HG03432 (cell line): ENCODE results near the gene RNASE13.

Experiments used
- ATAC-seq: cut with Tn5 transposase; IDR thresholded peaks from one replicate; pipeline ENCODE4 v1.9.1; 2021; ENCODE audit warnings: mild to moderate bottlenecking, moderate library complexity; ENCODE audit not compliant: unreplicated experiment

The RNASE13 gene

DNA sequence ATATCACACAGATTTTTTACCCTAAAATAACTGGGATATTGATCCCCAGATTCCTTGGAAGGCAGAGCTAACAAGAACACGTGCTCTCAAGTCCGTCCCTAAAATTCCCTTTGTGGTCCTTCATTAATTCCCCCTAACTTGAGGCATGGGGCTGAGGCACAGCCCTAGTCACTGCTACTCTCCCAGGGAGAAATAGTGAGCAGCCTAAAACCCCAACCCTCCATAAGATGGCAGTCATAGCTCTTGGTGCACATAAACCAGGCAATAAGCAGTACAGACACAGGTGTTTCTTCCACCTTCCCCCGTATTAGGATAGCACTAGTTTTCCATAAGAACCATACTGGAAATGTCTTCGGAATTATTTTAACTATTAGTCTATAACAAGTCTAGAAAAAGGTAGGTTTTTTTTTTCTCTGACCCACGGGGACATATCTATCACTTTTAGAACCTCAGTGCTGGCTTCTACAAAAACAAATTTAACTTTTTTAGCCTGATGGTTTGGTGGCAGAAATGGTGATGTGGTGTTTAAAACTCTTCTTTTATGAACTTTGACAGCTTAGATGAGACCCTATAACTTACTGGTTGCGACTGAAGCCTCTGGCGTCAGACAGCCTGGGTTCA, 32.4 kb upstream of the RNASE13 start:
- ATAC-seq = no peak

DNA sequence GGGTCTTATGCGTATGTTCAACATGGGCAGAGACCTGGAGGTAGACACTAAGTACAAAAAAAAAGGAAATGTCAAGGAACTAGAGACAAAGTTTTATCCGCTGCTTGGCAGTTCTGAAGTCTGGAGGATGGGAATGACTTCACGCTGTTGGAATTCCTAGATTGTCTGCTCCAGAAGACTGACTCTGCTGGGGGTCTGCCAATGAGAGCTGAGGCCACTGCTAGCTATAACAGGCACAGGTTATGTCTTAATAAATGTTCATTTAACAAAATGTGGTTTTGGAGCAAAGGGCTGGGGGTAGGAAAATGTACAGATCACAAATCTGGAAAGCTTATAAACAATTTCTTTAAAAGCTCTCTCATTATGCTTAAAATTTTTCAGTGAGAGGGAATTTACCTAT, 28.9 kb upstream of the RNASE13 start:
- ATAC-seq = no peak

DNA sequence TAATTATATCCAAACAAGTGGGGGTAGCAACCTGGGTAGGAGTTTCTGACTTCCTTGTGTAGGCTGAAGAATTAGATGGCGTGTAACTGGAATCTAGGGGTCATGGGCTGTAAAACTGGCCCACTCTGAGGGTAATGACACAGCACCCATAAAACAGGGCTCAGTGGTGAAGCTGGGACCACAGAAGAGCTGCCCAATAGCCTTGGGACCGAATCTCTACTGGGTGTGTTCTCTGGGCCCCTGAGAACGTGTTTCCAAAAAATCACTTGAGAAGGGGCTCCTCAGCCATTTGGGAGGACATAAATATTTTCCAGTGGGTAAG, 26.7 kb upstream of the RNASE13 start:
- ATAC-seq = no peak

DNA sequence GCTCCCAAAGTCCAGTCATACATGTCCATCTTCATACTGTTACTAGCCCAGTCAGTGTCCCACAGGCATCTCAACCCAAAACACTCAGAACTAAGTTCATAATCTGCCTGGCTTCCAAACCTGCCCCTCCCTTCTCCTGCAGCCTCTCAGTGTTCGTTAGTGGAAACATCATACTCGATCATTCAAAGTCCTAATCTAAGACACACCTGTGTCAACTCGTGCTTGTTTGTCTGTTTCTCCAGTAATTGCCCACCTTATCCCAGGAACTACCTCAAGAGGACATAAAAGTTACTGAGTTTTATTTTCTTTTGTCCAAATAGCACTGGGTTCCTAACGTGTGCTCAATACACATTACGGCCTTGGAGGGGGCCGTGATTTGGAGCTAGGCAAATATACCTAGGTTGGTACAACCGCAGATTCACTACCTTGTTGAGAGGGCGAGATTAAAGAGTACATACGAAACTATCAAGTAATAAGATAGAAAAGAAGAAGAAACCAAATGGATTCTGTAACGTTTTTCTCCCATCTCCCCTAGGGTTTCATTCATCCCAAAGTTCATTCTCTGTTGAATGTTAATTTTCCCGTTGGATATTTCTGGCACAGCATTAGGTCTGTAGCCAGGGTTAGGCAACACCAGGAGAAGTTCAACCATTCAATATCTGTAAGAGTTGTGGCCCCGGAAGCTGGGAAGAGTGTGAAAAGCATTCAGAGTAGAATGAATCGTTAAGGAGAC, 26.2 kb upstream of the RNASE13 start:
- no peak for ATAC-seq

DNA sequence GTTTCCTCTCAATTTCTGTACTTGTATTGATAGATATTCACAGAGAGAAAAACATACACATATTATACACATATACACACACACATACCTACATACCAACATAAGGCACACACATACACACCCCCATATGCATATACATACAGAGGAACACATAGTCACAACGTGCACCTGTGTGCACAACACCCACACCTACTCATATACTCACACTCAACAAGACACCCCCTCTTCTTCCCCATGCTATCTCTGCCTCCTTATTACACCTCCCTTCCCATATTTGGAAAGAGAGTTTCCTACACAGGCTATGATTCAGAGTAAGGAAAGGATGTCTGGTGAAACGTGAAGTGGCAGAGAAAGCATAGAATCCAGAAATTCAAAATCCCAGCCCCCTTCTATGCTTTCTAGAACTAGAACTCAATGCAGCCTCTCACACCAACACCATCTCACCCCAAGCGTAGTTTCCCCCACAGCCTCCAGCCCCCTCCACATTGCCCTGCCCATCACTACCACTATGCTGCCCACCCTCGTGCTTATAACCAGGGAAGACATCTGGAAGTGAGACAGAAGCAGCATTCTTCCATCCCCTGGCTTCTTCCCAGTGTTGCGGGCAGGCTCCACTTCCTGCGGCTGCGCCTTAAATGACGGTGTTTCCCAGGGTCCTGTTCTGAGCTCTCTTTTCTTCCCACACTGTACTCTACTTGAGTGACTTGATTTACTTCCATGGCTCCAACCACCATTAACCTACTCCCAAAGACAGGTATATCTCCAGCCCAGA, 25.4 kb upstream of the RNASE13 start:
- no peak for ATAC-seq

- no peak for ATAC-seq
These were observed 24.3 kb upstream of the RNASE13 start for GRCh38 chr14:21058903-21059302.

- no peak for ATAC-seq
These were observed 23.4 kb upstream of the RNASE13 start, which contains the start of gene RNASE8 for GRCh38 chr14:21057803-21058675. TSS of gene RNASE8 (plus strand) at chr14:21057822. CDS start at chr14:21057893, 71 bp downstream.

DNA sequence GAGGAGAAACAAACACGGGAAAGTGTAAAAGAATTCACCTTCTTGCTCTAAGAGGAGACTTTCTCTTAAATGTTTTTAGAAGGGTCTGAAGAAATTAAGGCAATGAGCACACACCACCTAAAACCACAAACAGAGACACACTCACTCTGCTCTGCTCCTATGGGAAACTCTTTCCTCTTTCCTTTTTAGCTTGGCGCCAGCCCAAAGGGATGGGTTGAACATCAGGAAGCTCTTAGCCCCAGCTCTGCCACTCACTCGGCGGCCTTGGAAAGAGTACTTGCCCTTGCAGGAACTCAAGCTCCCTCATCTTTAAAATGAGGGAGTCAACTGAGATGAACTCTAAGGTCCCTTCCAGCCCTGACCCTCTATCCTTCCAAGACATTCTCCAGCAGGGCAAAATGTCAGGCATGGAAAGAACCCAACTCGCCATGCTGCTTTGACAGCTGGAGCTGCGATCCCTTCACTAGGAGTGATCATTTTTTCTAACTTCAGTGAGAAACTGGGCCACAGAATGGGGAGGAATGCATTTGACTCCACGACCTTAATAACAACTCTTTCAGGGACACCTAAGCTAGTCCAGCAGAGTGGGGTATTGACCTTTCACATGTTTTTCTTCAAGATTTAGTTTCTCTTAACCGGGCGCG, 22.0 kb upstream of the RNASE13 start:
- ATAC-seq = no peak

DNA sequence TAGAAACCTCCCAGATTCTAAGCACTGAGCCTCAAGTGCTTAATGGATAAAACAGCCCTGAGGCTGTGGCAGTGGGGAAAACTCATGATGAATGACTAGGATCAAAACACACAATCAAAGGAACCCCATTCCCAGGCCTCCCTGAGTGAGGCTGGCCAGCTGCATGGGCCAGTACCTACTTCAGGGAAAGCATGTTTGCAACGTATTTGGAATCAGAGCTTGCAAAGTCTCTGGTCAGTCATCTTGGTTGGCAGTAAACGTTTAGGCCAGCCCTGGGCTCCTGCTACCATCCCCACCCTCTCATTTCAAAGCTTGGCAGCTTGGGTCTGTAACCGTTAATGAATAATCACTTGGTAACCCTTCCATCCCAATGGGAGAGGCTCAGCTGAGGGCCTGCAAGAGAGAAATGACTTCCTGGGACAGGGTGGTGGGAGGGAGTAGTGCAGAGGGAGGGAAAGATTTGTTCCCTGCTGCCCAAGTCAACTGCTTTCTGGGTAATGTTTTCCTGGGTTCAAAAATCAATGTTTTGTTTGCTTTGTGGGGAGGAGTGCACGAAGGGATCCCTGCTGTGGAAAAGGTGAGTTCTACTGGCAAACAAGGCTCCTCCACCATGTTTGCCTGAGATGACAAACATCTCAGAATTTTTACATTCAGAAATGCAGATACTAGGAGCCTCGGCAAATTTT, 21.0 kb upstream of the RNASE13 start:
- ATAC-seq = no peak

- no peak for ATAC-seq
These were observed 20.1 kb upstream of the RNASE13 start for GRCh38 chr14:21054768-21055145.

GRCh38 chr14:21054123-21054767, 19.6 kb upstream of the RNASE13 start:
- no peak for ATAC-seq

DNA sequence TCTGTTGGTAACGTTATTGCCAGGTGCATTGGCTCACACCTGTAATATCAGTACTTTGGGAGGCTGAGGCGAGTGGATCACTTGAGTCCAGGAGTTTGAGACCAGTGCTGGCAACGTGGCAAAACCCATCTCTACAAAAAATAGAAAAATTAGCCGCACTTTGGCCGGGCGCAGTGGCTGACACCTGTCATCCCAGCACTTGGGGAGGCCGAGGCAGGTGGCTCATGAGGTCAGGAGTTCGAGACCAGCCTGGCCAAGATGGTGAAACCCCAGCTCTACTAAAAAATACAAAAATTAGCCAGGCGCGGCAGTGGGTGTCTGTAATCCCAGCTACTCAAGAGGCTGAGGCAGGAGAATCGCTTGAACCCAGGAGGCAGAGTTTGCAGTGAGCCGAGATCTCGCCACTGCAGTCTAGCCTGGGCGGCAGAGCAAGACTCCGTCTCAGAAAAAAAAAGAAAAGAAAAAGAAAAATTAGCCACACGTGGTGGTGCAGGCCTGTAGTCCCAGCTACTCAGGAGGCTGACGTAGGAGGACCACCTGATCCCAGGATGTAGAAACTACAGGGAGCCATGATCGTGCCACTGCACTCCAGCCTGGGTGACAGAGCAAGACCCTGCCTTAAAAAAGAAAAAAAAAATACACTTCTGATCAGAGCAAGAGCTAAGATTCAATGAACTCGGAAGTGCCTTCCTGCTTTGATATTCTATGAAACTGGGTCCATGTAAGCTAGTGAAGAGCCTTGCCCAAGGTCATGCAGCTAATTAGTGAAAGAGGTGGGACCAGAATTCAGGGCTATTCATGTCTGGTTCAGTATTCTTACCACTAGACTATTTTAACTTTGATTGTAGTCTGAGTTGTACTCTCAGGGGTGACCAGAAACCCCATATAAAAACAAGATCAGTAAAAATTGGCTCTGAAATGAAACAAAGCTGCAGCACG, 18.8 kb upstream of the RNASE13 start:
- ATAC-seq = no peak

GRCh38 chr14:21050597-21050996, 16.0 kb upstream of the RNASE13 start:
- no peak for ATAC-seq

DNA sequence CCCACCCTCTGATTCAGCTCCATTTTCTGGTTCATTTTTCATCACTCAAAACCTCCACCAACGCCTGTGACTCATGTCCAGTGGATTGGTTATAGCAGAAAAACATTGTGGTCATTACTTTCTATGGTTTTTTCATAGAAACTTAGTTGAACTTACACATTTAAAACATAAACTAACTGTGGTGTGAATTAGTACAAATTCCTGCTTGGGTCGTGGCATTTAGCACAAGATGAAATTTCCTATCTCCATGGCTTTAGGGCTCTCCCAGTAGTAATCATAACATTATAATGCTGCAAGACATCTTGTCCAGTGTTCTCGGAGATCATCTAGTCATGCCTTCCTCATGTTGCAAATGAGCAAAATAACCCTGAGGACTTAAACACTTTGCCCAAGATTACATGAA, 14.7 kb upstream of the RNASE13 start:
- ATAC-seq = no peak

- ATAC-seq = no peak
These were observed 14.0 kb upstream of the RNASE13 start for GRCh38 chr14:21048638-21049037.

DNA sequence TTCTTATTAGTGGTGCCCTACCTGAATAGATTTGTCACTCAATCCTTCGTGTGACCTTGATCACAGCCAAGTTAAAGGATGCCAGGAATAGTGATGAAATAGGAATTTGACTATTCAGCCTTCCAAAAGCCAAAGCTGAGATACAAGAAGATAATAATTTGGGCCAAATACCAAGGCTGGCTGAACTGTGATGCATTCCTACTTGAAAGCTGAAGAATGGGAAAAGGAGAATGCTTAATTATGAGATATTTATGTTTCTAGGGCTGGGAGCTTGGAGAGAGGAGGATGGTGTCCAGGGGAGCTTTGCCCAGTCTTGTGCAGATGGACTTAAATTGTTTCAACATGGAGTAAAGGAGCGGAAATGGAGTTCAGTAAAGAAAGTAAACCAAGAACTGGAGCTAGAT, 12.8 kb upstream of the RNASE13 start:
- no peak for ATAC-seq

- no peak for ATAC-seq
These were observed 9.5 kb upstream of the RNASE13 start for GRCh38 chr14:21043974-21044618.

DNA sequence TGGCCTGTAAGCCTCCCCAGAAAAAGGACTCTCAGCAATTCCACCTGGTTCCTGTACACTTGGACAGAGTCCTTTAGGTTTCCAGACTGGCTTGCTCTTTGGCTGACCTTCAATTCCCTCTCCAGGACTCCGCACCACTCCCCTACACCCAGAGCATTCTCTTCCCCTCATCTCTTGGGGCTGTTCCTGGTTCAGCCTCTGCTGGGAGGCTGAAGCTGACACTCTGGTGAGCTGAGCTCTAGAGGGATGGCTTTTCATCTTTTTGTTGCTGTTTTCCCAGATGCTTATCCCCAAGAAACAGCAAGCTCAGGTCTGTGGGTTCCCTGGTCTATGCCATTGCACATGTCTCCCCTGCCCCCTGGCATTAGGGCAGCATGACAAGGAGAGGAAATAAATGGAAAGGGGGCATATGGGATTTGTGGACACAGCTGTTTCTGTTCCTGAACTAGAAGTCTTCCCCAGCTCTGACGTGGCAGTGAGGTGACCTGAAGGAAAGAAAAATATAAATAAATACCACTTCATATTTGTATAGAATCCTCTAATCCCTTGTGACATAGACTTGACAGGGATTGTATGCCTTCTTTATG, 8.9 kb upstream of the RNASE13 start:
- no peak for ATAC-seq
